MCF 10A (cell line): ENCODE measurements around the gene DCTN5. TPM values are rescaled to one million over a fixed set of nuclear protein-coding genes. Genes with fewer than 3 reads are reported as not detected.

Experiments used
- Bru-seq: library from RNA; stranded (reverse); fragments of 400-500 nt; gene quantifications from one replicate; lab custom pipeline; 2021; lab: Mats Ljungman, UMichigan
- BruChase-seq, 2 experiments: library from RNA; stranded (reverse); fragments of 400-500 nt; gene quantifications; one replicate each; lab custom pipeline; 2021; lab: Mats Ljungman, UMichigan
- BruUV-seq: library from RNA; stranded (reverse); fragments of 400-500 nt; replicated peaks from 2 replicates; lab custom pipeline; 2021; lab: Mats Ljungman, UMichigan
- CTCF ChIA-PET: fragments of 300-600 bp; sonication (Branson Sonifier 250); formaldehyde crosslinking; extraction: SDS; loops from one replicate; lab custom pipeline; 2021; ENCODE audit warnings: antibody characterized with exemption, inconsistent platforms; lab: Yijun Ruan, JAX
- POLR2A ChIA-PET: fragments of 300-600, 350-650 bp; sonication (Branson Sonifier 250); formaldehyde crosslinking; extraction: SDS; loops from one replicate; lab custom pipeline; 2020; ENCODE audit warnings: antibody characterized with exemption, inconsistent platforms; lab: Yijun Ruan, JAX
- DNase-seq: peaks from one replicate; pipeline ENCODE4 v3.0.0-alpha.2; 2018; ENCODE audit not compliant: unreplicated experiment
- H3K27ac Mint-ChIP-seq: one replicate; pipeline ENCODE4 v1.8.0; 2022; ENCODE audit warnings: mild to moderate bottlenecking, low read depth, mixed read lengths; ENCODE audit not compliant: unreplicated experiment
- H3K27me3 Mint-ChIP-seq: one replicate; pipeline ENCODE4 v1.8.0; 2022; ENCODE audit warnings: mixed read lengths; ENCODE audit not compliant: insufficient read depth, unreplicated experiment
- H3K36me3 Mint-ChIP-seq: one replicate; pipeline ENCODE4 v1.8.0; 2022; ENCODE audit warnings: mild to moderate bottlenecking, moderate library complexity, mixed read lengths; ENCODE audit not compliant: insufficient read depth, unreplicated experiment
- H3K4me1 Mint-ChIP-seq: one replicate; pipeline ENCODE4 v1.8.0; 2022; ENCODE audit warnings: mixed read lengths; ENCODE audit not compliant: insufficient read depth, unreplicated experiment
- H3K4me3 Mint-ChIP-seq: one replicate; pipeline ENCODE4 v1.8.0; 2022; ENCODE audit warnings: mild to moderate bottlenecking, moderate library complexity, mixed read lengths; ENCODE audit not compliant: unreplicated experiment
- H3K9me3 Mint-ChIP-seq: one replicate; pipeline ENCODE4 v1.8.0; 2022; ENCODE audit warnings: mixed read lengths; ENCODE audit not compliant: unreplicated experiment
- intact Hi-C: fragments of 100-400 bp; cut with micrococcal nuclease; formaldehyde crosslinking; loops from 2 replicates; pipeline ENCODE4 v1.14.1; 2022
- long read RNA-seq: library from polyadenylated mRNA; stranded (forward); transcript quantifications from one replicate; pipeline ENCODE4 v2.0.0, GENCODE V29; 2022
- total RNA-seq: library from RNA; stranded (reverse); gene quantifications from 2 replicates; pipeline ENCODE4 v1.2.3, GENCODE V29; 2022
- TF ChIP-seq, protein P1 (sequence below): fragments of 200-600 bp; IDR thresholded peaks from one replicate; pipeline ENCODE4 v1.8.0; 2022; ENCODE audit warnings: antibody characterized with exemption, mild to moderate bottlenecking; ENCODE audit not compliant: unreplicated experiment

The DCTN5 gene
- total RNA-seq = 66.6 and 84.8 TPM in 2 replicates
- Bru-seq, nascent RNA = percentile 88 among the genes with signal in this experiment
- percentile 94 among the genes with signal in this experiment for BruChase-seq, experiment 1, labeled RNA remaining after a 6-hour chase
- BruChase-seq, experiment 2, labeled RNA remaining after a 2-hour chase = percentile 91 among the genes with signal in this experiment
- long read RNA-seq, full-length matches to known transcripts = 99 of 121 reads
- long read RNA-seq, partial matches to known transcripts = 4 of 121 reads
- long read RNA-seq, other reads (novel, unspliced or antisense) = 18 of 121 reads

DNA sequence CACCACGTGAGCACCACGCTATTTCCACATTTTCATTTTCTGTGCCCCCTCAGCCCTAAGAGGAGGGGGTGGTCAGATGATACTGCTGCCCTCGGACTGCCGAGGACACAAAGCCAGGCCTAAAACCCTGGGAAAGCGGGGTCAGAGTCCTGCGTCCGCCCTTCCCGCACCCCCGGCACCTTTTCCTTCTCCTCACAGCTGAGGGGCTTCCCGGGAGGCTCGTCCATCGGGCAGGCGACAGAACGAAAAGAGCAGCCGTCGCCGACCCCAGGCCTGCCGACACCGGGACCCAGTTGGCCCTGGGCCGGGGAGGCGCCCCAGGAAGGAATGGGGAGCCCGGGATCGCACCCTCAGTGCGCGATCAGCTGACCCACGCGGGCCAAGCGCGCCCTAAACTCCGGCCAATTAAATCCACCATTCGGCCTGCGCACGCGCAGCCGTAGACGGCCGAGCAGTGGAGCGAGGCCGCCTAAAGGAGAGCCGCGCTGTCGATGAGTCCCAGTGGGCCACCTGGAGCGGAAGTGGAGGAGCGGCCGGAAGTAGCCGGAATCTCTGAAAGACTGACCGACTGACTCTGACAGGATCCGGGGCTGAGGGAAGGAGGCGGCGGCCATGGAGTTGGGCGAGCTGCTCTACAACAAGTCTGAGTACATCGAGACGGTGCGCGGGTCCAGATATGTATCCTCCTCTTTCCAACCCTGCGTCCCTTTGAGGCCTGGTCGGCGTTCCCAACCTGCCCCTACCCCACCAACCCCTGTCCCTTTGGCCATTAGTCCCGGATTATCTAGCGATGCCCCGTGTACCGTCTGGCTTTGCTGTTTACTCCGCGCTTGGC is at the start of gene DCTN5, which contains the start of gene PALB2:
Gene DCTN5, plus strand, starts transcription at position 536 of the 835 bp plus-strand sequence. Its CDS starts 77 bp downstream, at position 613.
Gene PALB2, minus strand, starts transcription at position 380 of the 835 bp plus-strand sequence. Its CDS starts 153 bp downstream, at position 227.
- H3K4me3 Mint-ChIP-seq = peak within 1 kb of the TSS; percentile 91
- CTCF ChIA-PET = interaction anchor here (0.5 to 1.4 kb wide), 8 partner anchors 15 to 1991 kb away, joined by 3 to 7 read pairs (median 3); no protein-coding TSS in a partner anchor
- no TSS peak for BruUV-seq
- peaks cover 12% of the 10 kb centered on the region for H3K4me1 Mint-ChIP-seq
- H3K9me3 Mint-ChIP-seq = no peaks in the 10 kb centered on the region
- peaks cover 71% of the 10 kb centered on the region for H3K36me3 Mint-ChIP-seq
- POLR2A ChIA-PET = interaction anchor here (0.6 to 3.4 kb wide), 34 partner anchors 8 to 1979 kb away, joined by 3 to 24 read pairs (median 4); partner anchors contain the start of genes EARS2, NDUFAB1, PLK1 and UBFD1
- DNase-seq = peak; percentile 95
- no peaks in the 10 kb centered on the region for H3K27me3 Mint-ChIP-seq
- TF ChIP-seq, protein P1, sequence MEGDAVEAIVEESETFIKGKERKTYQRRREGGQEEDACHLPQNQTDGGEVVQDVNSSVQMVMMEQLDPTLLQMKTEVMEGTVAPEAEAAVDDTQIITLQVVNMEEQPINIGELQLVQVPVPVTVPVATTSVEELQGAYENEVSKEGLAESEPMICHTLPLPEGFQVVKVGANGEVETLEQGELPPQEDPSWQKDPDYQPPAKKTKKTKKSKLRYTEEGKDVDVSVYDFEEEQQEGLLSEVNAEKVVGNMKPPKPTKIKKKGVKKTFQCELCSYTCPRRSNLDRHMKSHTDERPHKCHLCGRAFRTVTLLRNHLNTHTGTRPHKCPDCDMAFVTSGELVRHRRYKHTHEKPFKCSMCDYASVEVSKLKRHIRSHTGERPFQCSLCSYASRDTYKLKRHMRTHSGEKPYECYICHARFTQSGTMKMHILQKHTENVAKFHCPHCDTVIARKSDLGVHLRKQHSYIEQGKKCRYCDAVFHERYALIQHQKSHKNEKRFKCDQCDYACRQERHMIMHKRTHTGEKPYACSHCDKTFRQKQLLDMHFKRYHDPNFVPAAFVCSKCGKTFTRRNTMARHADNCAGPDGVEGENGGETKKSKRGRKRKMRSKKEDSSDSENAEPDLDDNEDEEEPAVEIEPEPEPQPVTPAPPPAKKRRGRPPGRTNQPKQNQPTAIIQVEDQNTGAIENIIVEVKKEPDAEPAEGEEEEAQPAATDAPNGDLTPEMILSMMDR = no peak
- intact Hi-C loops = no loop called here
- peak within 1 kb of the TSS; percentile 91 for H3K27ac Mint-ChIP-seq

DNA sequence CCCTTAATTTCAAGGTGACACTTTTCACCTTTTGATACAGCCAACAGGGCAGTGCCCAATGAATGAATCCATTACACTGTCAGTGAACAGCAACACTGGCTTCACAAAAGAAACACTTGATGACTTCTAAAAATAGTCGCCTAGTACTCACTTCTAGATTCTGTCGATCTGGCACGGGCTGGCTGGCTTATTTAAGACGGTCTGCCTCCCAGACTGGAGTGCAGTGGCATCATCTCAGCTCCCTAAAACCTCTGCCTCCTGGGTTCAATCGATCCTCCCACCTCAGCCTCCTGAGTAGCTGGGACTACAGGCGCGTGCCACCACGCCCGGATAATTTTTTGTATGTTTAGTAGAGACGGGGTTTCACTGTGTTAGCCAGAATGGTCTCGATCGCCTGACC is 47.1 kb upstream of the DCTN5 start:
- BruUV-seq = no TSS peak
- ChIA-PET CTCF (no interaction called here), POLR2A (interaction anchor here (1.5 kb wide), 1 partner anchor 16 kb away, joined by 4 read pairs; no protein-coding TSS in a partner anchor)
- TF ChIP-seq, protein P1 = no peak
- DNase-seq = no peak
- Mint-ChIP-seq H3K9me3 (no peaks in the 10 kb centered on the region), H3K4me1 (peaks cover 15% of the 10 kb centered on the region), H3K36me3 (peaks cover 37% of the 10 kb centered on the region), H3K27ac (no peak overlapping the region), H3K27me3 (no peaks in the 10 kb centered on the region), H3K4me3 (no peak overlapping the region)
- intact Hi-C loops = no loop called here

DNA sequence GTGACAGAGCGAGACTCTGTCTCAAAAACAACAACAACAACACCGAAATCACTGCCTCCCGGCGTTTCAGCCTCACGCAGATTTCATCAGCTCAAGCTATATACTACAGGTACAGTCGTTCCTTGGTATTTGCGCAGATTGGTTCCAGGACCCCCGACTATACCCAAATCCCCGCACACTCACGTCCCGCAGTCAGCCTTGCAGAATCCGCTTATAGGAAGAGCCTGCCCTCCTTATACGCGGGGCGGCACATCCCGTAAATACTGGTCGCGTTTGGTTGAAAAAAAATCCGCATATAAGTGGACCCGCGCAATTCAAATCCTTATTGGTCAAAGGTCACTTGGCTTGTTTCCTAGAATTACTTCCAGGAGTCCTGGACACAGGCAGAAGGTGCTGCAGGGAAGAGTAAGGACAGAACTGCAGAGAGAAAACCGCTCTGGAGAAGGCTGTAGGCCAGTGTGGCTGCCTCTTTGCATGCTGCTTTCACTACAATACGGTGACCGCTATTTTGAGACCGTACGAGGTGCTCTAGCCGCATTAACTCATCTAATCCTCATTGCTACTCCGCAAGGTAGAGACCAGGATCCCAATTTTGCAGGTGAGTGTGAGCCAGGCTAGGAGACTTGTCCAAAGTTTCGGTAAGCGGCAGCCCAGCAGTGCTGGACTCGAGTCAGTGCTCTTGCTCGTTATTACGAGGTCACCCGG is 45.9 kb upstream of the DCTN5 start:
- intact Hi-C loops = no loop called here
- CTCF ChIA-PET = interaction anchor here (0.7 to 1.8 kb wide), 4 partner anchors 9 to 37 kb away, joined by 3 to 12 read pairs (median 3); no protein-coding TSS in a partner anchor
- TSS peak; percentile 45 for BruUV-seq

More for the DNA sequence above, 45.9 kb upstream of the DCTN5 start:
- Mint-ChIP-seq H3K4me3 (peak overlapping the region; percentile 74), H3K27me3 (no peaks in the 10 kb centered on the region), H3K27ac (peak overlapping the region; percentile 27), H3K36me3 (peaks cover 27% of the 10 kb centered on the region), H3K9me3 (no peaks in the 10 kb centered on the region), H3K4me1 (peaks cover 15% of the 10 kb centered on the region)
- TF ChIP-seq, protein P1 = no peak
- POLR2A ChIA-PET = interaction anchor here (0.6 to 2.1 kb wide), 3 partner anchors 11 to 445 kb away, joined by 3 to 6 read pairs (median 5); no protein-coding TSS in a partner anchor
- no peak for DNase-seq
